Glutamatergic neuron (in vitro differentiated cells): ENCODE measurements around the gene ZP4. TPM values are rescaled to one million over a fixed set of nuclear protein-coding genes. Genes with fewer than 3 reads are reported as not detected.

Experiments used
- DNase-seq: peaks from one replicate; pipeline ENCODE4 v3.0.0; 2022
- H3K27ac Mint-ChIP-seq: one replicate; pipeline ENCODE4 v1.8.0; 2020; ENCODE audit warnings: mild to moderate bottlenecking, mixed read lengths, inconsistent platforms; ENCODE audit not compliant: unreplicated experiment
- H3K27me3 Mint-ChIP-seq: one replicate; pipeline ENCODE4 v1.8.0; 2020; ENCODE audit warnings: mild to moderate bottlenecking, moderate library complexity, mixed read lengths, inconsistent platforms; ENCODE audit not compliant: unreplicated experiment
- H3K36me3 Mint-ChIP-seq: one replicate; pipeline ENCODE4 v1.8.0; 2020; ENCODE audit warnings: mild to moderate bottlenecking, mixed read lengths, inconsistent platforms; ENCODE audit not compliant: unreplicated experiment
- H3K4me1 Mint-ChIP-seq: one replicate; pipeline ENCODE4 v1.8.0; 2020; ENCODE audit warnings: mild to moderate bottlenecking, low read depth, mixed read lengths, inconsistent platforms; ENCODE audit not compliant: unreplicated experiment
- H3K4me3 Mint-ChIP-seq: one replicate; pipeline ENCODE4 v1.8.0; 2020; ENCODE audit warnings: mild to moderate bottlenecking, mixed read lengths, inconsistent platforms; ENCODE audit not compliant: unreplicated experiment
- H3K9me3 Mint-ChIP-seq: one replicate; pipeline ENCODE4 v1.8.0; 2020; ENCODE audit warnings: mild to moderate bottlenecking, moderate library complexity, mixed read lengths, inconsistent platforms; ENCODE audit not compliant: unreplicated experiment
- total RNA-seq: library from RNA; stranded (reverse); fragmentation: NEBNext Ultra II Directional; extraction: Animal tissue kit (Norgen Biotek cat#: 25700); gene quantifications from one replicate; pipeline ENCODE4 v1.2.1, GENCODE V29; 2021; ENCODE audit not compliant: unreplicated experiment
- TF ChIP-seq, protein P1 (sequence below): fragments of 200-600 bp; sonication (generic); IDR thresholded peaks from one replicate; pipeline ENCODE4 v1.5.0; 2021; ENCODE audit not compliant: partially characterized antibody, unreplicated experiment

Gene ZP4
- total RNA-seq, 1 donor from 2014 or later, result not detected

DNA sequence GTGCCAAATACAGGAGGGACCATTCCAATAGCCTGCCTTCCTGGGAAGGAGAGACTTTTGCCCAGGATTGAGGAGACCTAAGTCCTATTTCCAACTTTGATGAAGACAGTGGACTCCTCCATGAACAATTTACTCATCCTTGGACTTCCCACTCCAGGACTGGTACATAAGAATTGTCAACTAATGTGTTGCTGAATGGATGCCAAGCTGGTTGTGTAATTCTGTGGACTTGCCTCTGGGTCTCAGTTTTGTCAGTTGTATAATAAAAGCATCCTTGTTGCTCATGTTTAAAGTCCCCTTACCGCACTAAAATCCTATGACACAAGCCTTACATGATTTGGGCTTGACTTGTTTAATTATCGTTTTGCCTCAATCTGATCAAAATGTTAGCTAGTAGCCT lies 13.2 kb upstream of the ZP4 start:
- Mint-ChIP-seq H3K27me3 (peaks cover 4% of the 10 kb centered on the region), H3K4me1 (no peaks in the 10 kb centered on the region)
- TF ChIP-seq, protein P1, sequence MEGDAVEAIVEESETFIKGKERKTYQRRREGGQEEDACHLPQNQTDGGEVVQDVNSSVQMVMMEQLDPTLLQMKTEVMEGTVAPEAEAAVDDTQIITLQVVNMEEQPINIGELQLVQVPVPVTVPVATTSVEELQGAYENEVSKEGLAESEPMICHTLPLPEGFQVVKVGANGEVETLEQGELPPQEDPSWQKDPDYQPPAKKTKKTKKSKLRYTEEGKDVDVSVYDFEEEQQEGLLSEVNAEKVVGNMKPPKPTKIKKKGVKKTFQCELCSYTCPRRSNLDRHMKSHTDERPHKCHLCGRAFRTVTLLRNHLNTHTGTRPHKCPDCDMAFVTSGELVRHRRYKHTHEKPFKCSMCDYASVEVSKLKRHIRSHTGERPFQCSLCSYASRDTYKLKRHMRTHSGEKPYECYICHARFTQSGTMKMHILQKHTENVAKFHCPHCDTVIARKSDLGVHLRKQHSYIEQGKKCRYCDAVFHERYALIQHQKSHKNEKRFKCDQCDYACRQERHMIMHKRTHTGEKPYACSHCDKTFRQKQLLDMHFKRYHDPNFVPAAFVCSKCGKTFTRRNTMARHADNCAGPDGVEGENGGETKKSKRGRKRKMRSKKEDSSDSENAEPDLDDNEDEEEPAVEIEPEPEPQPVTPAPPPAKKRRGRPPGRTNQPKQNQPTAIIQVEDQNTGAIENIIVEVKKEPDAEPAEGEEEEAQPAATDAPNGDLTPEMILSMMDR, result no peak

GRCh38 chr1:237902960-237903743 lies 12.4 kb upstream of the ZP4 start:
- H3K4me3 Mint-ChIP-seq, result no peak overlapping the region
- no peak for DNase-seq
- H3K27me3 Mint-ChIP-seq, result peaks cover 4% of the 10 kb centered on the region
- H3K9me3 Mint-ChIP-seq, result no peaks in the 10 kb centered on the region
- no peak overlapping the region for H3K27ac Mint-ChIP-seq
- H3K4me1 Mint-ChIP-seq, result no peaks in the 10 kb centered on the region
- H3K36me3 Mint-ChIP-seq, result no peaks in the 10 kb centered on the region
- TF ChIP-seq, protein P1, result no peak

More for the DNA sequence above, 13.2 kb upstream of the ZP4 start:
- Mint-ChIP-seq H3K9me3 (no peaks in the 10 kb centered on the region), H3K4me3 (no peak overlapping the region), H3K36me3 (no peaks in the 10 kb centered on the region), H3K27ac (no peak overlapping the region)
- DNase-seq, result no peak

DNA sequence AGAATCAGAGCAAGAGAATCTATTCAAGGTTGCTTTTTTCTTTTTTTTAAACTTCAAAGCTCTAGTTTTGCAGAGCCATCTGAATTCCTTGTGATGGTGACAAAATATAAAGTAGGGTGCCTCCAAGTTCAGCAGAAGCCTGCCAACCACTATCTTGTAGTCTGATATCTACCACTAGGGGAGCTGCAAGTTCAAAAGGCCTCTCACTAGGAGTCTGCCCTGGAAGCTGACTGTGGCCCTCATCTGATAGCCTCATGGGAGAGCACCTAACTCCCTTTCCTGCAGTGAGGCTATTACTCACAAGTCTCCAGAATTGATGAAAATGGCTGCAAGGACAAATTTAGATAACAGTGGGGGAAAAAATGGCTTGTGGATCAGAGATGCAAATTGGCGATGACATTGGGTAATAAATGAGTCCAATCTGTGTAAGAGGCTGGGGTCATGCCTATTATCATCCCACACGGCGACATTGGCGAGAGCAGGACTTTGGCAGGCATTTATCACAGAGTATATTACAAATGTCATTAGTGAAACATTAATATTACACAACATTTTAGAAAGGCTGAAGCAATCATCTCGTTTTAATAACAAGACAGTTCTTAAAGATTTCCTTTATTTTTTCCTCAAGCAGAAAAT lies 10.7 kb upstream of the ZP4 start:
- DNase-seq, result no peak
- H3K36me3 Mint-ChIP-seq, result no peaks in the 10 kb centered on the region
- H3K4me1 Mint-ChIP-seq, result no peaks in the 10 kb centered on the region
- TF ChIP-seq, protein P1, result peak; percentile 68
- H3K27ac Mint-ChIP-seq, result no peak overlapping the region
- no peak overlapping the region for H3K4me3 Mint-ChIP-seq
- no peaks in the 10 kb centered on the region for H3K9me3 Mint-ChIP-seq
- peaks cover 4% of the 10 kb centered on the region for H3K27me3 Mint-ChIP-seq

- no peaks in the 10 kb centered on the region for H3K36me3 Mint-ChIP-seq
- H3K4me3 Mint-ChIP-seq, result no peak overlapping the region
- H3K4me1 Mint-ChIP-seq, result no peaks in the 10 kb centered on the region
- peaks cover 4% of the 10 kb centered on the region for H3K27me3 Mint-ChIP-seq
- no peak for DNase-seq
- no peaks in the 10 kb centered on the region for H3K9me3 Mint-ChIP-seq
- no peak overlapping the region for H3K27ac Mint-ChIP-seq
- TF ChIP-seq, protein P1, result no peak
Measured at GRCh38 chr1:237895630-237896029, 4.9 kb upstream of the ZP4 start.

DNA sequence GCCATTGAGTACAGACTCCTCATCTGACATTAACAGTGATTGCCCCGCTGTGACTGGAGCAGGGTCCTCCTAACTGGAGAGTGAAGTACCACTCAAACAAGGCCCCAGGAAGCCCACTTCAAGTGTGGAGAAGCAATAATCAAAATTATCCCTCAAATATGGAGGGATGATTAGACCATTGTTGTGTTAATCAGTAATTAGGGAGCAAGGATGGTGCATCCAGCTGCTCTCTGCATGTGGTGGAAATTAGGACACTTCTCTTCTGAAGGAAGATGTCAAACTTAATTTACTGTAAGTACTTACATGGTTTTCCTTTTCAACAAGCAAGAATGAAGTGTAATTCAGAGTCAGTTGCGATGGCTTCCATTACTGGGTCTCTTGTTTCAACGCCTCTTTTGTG lies 3.4 kb upstream of the ZP4 start:
- no peak overlapping the region for H3K4me3 Mint-ChIP-seq
- H3K27me3 Mint-ChIP-seq, result no peaks in the 10 kb centered on the region
- no peak overlapping the region for H3K27ac Mint-ChIP-seq
- no peaks in the 10 kb centered on the region for H3K4me1 Mint-ChIP-seq
- TF ChIP-seq, protein P1, result no peak
- DNase-seq, result no peak
- H3K36me3 Mint-ChIP-seq, result no peaks in the 10 kb centered on the region
- H3K9me3 Mint-ChIP-seq, result no peaks in the 10 kb centered on the region
